GM21367 (cell line): ENCODE data around the gene SUCLG2.

Experiments used
- ATAC-seq: cut with Tn5 transposase; IDR thresholded peaks from one replicate; pipeline ENCODE4 v1.9.1; 2021; ENCODE audit not compliant: unreplicated experiment

SUCLG2 gene

DNA sequence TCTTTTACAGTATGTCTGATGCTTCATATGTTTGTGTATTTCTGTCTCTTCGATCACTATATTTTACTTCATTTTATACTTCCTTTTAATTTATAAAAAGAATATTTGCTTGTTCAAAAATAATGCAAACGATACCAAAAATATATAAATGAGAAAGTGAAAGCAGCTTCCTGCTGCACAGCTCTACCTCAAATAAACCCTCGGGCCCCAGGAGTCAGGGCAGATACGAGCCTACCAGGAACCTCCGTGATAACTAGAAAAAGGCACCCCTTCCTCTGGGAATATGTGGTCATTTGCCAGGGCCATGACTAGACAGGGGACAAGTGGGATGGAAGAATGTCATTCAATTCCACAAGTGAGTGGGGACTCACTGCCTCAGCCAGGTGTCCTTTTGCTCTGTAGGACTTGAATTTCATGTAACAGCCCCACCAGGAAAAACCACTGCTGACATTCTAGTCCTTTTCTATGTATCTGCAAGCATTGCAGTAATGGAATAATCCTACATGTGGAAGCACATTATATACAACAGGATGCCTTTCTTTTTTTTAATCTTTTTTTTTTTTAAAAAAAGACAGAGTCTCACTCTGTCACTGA lies 133.3 kb downstream of the SUCLG2 start:
- ATAC-seq = no peak

- no peak for ATAC-seq
These were observed 136.2 kb downstream of the SUCLG2 start for GRCh38 chr3:67518236-67518635.

GRCh38 chr3:67517781-67518180 lies 136.6 kb downstream of the SUCLG2 start:
- no peak for ATAC-seq

DNA sequence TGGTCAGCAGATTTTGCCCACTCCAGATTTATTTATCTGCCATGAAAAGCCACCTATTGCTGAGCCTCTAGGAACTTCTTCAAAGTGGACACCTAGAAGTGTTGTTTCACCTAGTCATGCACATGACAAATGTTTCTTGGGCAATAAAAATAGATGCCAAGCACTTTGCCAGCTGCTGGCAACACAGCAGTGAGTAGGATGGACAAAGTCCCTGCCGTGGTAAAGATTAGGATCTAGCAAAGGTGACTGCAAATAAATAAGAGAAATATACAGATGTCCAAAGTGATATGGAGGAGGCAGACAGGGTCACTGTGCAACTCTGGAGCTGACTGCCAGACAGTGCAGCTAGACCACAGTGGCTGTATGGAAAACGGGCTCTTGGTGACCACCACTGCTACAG lies 137.9 kb downstream of the SUCLG2 start:
- no peak for ATAC-seq

GRCh38 chr3:67515778-67516177 lies 138.6 kb downstream of the SUCLG2 start:
- no peak for ATAC-seq

DNA sequence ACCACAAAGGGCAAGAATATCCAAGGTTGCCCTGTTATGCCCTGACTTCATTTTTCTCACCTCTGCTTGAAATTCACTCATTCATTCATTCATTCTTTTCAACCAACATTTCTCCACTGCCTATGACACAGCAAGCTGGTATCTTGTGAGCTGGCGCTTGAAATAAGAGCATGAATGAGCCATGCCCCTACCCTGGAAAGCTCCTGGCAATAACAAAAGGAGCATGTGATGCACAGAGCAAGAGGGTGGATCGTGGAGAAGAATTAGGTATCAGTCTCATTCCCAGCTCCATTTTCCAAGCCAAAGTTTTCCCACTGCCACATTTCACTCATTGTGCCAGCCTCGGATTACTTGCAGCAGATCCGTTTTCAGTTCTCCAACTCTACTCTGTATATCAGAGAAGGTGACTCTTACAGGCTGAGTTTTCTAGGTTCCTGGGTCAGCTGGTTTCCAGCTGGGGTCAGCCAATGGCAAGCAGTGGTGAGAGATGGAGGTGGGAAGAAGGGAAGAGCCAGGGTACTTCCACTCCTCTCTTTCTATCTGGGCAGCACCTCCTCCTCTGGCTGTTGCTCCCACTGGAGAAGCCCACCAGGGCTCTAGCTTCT lies 144.8 kb downstream of the SUCLG2 start:
- ATAC-seq = no peak

GRCh38 chr3:67507584-67507983 lies 146.8 kb downstream of the SUCLG2 start:
- no peak for ATAC-seq

DNA sequence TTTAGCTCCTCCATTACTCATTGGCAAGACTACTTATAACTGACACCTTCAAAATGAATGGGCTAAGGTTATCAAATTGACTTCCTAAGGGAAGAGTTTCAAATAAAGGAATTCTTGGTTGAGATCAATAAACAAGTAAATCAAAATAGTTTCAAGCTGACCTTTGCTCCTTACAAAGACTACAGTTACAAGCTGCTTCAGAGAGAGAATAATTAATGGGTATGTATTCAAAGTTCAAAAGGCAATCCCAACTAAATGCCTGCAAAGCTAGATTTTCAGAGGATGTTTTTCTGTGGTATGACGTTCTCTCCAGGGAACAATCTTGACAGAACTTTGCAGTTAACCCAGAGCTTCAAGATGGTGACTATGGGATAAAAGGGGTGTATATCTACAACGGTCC lies 153.7 kb downstream of the SUCLG2 start:
- no peak for ATAC-seq

DNA sequence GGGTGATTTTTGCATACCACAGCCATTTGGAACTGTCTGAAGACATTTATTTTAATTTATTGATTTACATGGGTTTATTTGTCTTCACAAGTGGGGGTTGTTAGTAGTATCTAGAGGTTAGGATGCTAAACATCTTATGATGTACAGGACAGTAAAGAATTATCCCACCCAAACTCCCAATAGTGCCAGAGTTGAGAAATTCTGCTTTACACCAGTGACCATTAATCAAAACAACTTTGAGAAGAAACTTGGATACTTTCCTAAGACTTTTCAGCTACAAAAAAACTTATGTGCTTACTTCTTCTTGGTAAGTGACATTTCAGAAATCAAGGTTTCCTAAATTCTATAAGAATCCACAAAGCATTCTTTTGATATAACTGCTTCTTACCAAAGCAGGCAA lies 156.7 kb downstream of the SUCLG2 start:
- ATAC-seq = no peak

DNA sequence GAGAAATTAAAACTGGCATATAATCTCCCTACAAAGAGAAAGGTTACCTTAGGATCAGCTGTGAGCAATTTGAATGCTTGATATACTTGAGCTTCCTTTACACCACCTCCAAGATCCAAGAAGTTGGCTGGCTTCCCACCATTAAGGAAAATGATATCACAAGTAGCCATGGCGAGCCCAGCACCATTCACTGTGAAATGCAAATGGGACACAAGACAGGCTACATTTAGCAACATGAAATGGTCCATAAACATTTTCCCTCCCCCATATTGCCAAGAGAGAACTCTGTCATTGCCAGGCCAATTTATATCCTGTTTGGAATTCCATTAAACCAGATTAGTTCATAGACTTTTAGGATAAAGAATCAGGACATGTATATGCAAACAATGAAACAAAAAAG lies 158.7 kb downstream of the SUCLG2 start:
- no peak for ATAC-seq

DNA sequence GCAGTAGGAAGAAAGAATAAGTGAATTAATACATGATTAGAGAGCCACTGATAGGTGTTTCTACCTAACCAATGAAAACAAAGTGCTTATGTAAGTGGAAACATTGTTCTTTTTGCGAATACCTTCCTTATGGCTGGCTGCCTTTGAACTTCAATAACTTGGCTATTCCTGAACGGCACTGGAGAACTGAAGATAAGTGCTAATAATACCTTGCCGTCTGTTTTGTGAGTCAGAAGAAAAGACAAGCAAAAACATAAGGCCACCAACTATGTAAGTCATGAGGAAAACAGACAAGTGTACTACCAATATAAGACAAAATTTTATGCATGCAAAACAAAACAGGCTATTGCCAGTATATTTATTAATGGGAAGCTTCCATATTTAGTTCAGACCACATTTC lies 160.6 kb downstream of the SUCLG2 start:
- no peak for ATAC-seq

DNA sequence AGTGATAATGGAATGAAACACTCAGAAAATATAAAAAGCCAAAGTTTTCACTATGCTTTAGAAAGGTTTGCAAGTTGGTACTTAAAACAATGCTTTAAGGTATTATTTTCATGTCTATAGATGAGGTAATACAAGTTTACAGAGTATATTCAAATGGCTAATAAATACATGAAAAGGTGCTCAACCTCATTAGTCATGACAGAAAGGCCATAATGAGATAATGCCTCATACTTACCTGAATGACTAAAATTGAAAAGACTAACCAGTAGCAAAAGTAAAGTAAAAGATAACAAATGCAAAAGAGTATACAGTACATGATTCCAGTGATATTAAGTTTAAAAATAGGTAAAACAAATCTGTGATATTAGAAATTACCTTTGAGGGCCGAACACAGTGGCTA lies 163.8 kb downstream of the SUCLG2 start:
- ATAC-seq = no peak

GRCh38 chr3:67489816-67490215 lies 164.6 kb downstream of the SUCLG2 start:
- ATAC-seq = no peak

DNA sequence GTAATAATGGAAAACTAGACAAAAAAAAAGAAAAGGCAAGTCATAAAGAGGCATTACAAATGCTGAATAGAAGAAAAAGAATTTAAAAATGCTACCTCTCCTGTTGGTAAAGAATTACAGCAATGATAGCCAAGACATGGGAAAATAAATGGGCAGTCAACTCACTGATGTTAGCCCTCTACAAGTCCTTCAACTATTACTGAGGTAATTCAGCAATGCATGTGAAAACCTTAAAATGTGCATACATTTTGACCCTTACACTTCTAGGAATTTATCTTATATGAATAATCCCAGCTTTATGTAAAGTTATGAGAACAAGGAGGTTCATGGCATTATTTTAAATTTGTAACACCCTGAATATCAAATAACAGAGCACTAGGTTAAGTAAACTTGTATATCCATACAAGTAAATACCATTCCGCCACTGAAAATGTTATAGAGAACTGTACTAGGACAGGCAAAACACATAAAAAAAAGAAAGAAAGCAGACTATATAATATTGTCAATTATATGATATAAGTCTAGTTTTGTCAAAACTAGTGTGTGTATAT lies 166.8 kb downstream of the SUCLG2 start:
- ATAC-seq = no peak

- ATAC-seq = no peak
These were observed 167.5 kb downstream of the SUCLG2 start for GRCh38 chr3:67486883-67487282.

DNA sequence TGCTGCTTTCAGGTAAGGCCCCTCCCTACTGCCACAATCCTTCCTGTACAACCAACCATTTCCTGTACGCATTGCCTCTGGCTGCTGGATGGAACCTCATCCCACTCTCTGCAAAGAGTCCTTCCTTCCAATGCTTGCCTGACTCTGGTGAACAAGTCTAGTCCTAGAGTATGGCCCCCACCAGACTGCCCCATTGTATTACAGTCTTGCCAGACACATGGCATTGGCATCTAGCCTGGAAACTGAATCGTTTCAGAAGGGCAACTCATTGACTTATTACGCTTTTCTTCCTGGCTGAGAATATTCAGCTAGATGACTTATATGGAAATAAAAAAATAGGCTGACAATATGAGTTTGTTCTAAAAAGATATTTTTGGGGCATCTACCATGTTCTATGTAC lies 170.3 kb downstream of the SUCLG2 start:
- ATAC-seq = no peak

GRCh38 chr3:67481126-67481525 lies 173.3 kb downstream of the SUCLG2 start:
- ATAC-seq = no peak

DNA sequence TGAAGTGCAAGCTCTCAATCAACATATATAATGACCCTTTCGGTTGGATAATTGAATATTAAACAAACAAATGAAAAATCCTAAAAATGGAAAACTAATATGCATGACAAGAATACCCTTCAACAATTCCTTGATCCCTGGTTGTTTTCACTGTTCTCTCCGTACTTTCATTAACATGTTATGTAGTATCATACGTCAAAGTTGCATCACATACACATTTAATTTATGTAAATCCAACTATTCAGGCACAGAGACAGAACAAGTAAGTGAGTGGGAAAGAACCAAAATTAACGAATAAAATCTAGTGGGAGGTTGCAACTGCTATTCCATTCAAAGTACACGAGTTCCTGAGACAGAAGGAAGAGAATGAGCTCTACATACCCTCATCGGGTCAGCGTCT lies 176.0 kb downstream of the SUCLG2 start:
- no peak for ATAC-seq

DNA sequence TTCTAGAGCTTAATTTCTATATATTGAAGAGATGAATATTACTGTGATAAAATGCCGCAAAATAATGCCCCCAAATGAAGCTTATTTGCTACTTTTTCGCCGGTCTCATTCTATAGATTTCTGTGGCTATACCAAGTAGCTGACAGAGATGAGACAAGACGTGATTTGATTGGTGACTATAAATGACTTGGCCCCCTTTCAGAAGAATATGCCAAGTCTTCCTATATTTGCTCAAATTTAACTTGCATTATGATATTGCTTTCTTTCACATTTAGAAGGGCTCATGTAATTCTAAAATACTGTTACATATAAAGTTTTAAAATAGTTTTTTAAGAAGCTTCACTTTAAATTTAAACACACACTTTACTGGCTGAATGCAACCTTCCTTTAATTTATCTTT lies 180.1 kb downstream of the SUCLG2 start:
- no peak for ATAC-seq

- ATAC-seq = no peak
These were observed 181.7 kb downstream of the SUCLG2 start for GRCh38 chr3:67472674-67473201.

DNA sequence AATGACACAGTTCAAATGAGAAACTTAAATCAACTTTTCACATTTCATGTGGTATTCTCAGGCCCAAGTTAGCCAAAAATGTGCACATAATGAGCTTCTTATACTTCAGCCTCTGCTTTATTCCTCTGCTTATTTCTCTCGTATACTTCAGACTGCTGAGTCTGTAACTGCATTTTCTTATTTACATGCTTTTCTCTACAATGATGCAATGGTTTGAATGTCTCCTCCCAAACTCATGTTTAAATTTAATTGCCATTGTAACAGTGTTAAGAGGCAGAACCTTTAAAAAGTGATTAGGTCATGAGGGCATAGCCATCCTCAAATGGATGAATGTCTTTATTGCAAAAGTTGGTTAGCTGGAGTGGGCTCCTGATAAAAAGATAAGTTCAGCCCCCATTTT lies 184.2 kb downstream of the SUCLG2 start:
- ATAC-seq = no peak

DNA sequence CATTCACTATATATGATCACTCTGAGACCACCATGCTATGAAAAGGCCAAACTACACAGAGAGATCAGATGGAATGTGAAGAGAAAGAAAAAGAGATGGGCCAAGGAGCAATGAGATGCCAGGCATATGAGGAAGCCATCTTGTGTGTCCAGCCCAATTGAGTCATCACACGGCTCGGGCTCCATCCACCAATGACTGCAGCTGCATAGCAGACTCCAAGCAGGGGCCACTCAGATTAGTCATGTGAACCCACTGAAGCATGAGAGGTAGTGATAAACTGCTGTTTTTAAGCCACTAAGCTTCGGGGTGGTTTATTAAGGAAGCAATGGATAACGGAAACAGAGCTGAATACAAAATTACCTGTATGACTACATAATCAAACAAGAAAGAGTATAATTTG lies 185.9 kb downstream of the SUCLG2 start:
- ATAC-seq = no peak

GRCh38 chr3:67463656-67464055 lies 190.8 kb downstream of the SUCLG2 start:
- no peak for ATAC-seq
